Occipital lobe (tissue), 2 donors: ENCODE measurements around the gene DCTN1. TPM values are rescaled to one million over a fixed set of nuclear protein-coding genes. Genes with fewer than 3 reads are reported as not detected.
"Not testable (repeated sequence)": the region's sequence is repeated elsewhere in the genome, so short reads cannot be mapped to it uniquely, and the experiment has no call there.

ENCODE experiments used
- DNase-seq: peaks from one replicate; lab custom pipeline; 2025; lab: John Stamatoyannopoulos, UW
- total RNA-seq: library from RNA; depleted of rRNA; stranded (reverse); fragments of >200 nt; gene quantifications from one replicate; pipeline ENCODE4 v1.2.3, GENCODE V29; 2014

DCTN1 gene
- total RNA-seq, 1 donor from 2014 or later = 97.2 TPM

DNA sequence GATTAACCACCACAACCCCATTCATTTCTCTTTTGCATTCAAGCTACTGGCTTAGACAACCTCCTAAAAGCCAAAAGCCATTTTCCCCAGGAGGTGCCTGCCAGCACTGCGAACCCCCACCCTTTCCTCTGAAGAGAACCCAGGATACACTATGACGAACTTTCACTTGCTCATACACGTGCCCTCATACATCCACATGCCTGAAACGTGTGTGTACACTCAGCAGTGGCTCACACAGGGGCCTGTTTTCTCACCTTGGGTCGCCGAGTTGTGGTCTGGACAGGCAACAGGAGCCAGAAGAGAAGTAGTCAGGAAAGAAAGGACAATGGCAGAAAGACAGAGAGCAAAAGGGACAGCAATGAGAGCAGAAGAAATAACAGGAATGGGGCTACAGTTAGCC is 7.4 kb downstream of the DCTN1 start:
- DNase-seq = no peak

DNA sequence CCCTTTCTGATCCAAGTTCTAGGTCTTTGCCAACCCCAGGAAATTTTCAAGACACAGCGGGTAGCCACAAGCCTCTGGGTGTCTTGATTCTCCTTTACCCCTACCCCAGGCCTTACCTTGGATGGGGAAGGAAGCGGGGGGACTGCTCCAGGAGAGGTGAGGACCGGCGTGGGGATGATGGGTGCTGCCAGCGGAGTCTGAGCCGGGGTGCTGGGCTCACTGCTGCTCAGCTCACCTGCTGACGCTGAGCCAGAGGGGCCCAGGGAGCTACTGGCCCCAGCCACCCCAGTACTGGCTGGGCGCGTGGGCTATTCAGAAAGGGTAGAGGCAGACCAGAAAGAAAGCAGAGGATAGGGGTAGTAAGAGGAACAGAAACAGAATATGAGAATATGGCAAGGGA is 8.7 kb downstream of the DCTN1 start:
- DNase-seq = no peak

DNA sequence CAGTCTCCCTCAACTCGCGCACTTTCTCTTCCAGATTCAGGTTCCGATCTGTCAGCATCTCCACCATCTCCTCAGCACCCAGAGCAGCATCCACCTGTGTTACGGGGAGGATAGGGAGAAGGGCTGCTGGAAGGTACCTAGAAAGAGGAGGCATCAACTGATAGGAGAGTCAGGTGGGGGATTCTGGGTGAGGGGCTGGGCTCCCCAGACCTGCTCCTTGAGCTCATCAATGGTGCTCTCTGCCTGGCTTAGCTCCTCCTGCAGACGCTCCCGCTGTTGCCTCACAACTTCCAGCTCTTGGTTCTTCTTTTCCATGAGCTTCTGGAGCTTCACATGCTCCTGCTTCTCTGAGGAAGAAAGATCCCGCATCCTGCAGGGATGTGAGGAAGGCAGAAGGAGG is 10.1 kb downstream of the DCTN1 start:
- DNase-seq = no peak

DNA sequence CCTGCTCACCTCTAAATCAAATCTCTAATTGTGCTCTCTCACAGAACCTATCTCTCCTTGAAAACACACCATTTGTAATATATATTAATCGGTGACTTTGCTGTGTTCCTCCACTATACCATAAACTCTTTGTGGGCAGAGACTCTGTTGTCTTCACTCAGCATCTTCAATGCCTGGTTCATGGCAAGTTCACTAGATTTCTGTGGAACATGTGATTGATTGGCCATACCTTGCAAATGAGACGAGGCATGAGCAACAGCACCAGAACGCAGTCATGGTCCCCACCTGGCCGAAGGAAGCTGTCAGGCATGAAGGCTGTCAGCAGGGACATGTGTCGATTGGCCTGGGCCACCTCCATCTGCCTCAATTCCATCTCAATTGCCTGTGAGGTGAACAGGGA is 11.6 kb downstream of the DCTN1 start:
- no peak for DNase-seq

DNA sequence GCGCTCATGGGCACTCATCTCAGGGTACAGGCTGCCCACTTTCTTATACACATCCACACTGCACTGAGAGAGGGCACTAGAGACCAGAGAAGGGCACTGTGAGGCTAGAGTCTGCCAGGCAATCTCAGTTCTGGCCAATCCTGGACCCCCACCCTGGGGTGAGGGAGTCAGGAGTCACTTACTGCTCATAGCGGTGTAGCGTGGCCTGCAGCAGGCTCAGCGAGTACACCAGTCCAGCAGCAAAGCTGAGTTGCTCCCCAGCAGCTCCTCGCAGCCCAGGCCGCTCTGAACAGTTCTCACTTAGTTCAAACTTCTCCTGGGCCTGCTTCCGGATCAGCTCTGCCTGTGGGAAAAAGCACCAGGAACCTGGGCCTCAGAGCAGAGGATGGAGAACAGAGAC is 12.3 kb downstream of the DCTN1 start:
- DNase-seq = no peak

DNA sequence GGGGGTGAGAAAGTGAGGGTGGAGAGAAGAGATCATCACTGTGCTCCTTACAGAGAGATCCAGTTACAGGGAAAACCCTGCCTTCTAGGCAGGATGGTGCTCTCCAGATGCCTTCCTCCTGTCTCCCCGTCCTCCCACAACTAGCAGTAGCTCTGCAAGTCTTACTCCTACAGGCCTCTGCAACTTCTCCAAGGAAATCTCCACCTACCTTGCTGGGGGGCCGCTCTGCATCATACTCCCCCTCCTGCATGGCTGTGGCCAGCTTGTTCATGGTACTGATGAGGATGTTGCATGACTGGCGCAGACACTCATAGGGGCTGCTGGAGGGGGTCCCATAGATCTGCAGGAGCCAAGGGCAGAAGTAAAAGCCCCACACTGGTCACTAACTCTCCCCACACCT is 14.1 kb downstream of the DCTN1 start:
- no peak for DNase-seq

DNA sequence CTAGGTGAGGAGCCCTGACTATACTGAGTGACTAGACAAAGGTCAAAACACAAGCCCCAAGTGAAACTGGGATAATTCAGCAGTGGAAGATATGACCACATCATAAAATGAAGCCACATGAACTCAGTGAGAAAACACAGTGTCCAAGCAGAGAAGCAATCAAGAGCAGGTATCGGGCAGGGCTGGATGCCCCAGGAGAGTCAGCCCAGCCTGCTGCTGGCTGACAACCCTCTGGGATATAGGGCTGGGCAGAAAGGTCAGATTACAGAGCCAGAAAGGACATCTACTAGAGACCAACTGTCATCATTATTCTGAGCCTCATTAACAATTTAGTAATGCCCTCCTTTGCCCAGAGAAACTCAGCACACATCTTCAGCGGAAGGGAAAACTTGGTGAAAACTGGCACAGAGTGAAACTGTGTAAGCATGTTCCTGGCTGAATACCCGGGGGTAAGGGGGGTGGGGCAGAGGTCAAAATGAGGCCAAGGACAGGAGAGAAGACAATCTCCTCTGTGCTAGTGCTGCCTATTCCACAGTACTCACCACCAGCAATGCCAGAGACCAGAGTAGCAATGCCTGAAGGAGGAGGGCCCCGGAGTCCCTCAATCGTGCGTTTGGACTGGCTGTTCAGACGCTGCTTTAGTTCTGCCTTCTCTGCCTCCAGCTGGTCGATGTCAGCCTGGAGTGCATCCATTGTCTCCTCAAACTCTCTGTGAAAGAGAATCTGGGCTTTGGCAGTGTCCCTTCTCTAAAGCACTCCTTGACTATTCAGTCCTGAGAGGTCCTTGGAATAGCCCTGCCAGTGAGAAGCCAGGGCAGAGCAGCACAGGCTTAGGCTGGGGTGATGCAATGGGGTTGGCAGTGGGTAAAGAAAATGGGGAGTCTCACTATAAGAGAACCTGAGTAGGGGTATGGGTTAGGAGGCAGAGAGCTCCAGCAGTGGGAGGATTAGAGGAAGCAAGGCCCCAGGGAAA is 15.3 kb downstream of the DCTN1 start:
- DNase-seq = no peak

DNA sequence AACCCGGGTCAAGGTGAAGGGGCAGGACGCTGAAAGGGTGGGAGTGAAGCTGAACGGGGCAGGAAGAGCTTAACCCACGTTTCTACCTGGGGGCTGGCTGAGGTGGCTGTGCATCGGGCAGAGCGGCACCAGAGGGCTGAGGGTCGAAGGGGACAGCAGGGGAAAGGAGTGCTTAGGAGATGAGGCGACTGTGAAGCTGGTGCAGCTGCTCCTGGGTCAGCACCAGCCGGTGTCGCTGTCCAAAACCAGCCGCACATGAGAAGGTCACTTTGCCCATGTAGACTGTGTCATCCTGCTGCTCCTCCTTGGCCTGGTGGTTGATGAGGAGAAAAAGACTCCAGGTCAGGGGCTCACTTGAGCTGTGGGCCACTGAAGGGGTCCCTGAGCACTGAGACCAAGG is 18.8 kb downstream of the DCTN1 start:
- no peak for DNase-seq

DNA sequence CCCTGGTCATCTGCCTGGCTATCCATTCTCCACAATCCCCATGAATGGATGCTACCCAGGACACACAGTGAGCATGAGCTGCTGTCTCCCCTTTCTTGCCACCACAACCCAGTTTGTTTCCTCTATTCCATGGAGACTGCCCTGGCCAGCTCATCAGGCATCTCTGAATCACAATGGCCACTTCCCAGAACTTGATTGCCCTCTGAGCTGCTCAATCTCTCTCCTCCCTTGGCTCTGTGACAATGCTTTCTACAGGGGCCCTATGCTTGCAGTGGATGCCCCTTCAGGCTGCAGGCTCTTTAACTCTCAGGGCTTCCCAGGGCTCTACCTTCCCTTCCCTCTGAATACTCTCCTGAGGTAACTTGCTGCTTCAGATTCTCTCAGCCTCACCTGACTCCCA is 22.5 kb downstream of the DCTN1 start:
- DNase-seq = no peak

DNA sequence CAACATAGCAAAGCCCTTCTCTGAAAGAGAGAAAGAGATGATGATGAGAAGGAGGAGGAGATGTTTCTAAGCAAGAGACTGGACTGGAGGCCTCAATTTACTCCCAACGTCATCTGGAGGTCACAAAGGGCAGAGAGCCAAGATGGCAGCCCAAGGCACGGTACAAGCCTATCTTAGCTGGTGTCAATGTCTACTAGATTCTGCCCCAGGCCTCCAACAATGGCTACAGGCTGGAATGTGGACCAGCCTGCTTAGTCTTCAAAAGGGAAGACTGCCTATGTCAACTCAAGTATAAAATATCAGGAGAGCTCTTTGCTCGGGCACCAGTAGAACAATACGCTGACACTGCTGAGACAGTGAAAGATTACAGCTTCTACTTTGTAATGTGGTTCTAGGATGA is 30.2 kb downstream of the DCTN1 start:
- DNase-seq = no peak

DNA sequence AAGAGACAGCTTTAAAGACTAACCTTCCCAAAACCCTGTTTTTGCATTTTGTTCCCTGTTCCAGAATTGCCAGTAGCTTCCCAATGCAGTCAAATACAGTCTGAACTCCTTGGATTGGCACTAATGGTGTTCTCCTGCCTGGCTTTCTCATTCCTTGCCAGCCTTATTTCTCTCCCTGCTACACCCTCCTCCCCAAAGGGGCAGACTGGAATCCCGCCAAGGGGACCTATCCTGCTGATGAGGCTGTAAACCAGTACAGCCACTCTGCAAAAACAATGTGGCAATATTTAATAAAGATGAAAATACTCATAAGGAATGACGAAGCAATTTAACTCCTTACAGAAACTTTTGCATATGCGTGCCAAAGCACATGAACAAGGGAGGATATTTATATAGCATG is 32.4 kb downstream of the DCTN1 start:
- DNase-seq = no peak

DNA sequence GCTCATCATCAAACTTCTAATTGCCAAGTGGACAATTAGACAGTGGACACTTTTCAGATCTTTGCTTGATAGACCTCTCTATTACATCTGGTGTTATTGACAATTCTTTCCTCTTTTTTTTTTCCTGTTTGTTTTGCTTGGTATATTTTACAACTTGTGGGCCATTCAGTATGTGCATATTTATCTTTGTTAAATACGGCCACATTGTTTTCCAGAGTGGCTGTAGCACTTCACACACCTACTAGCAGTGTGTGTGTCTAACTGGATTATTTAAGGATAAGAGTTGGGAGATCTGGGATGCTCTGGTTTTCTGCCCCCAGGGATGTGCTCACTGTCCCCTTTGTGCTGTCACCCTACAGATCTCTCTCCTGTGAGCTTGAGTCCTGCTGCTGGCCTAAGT is 32.8 kb downstream of the DCTN1 start:
- DNase-seq = no peak

DNA sequence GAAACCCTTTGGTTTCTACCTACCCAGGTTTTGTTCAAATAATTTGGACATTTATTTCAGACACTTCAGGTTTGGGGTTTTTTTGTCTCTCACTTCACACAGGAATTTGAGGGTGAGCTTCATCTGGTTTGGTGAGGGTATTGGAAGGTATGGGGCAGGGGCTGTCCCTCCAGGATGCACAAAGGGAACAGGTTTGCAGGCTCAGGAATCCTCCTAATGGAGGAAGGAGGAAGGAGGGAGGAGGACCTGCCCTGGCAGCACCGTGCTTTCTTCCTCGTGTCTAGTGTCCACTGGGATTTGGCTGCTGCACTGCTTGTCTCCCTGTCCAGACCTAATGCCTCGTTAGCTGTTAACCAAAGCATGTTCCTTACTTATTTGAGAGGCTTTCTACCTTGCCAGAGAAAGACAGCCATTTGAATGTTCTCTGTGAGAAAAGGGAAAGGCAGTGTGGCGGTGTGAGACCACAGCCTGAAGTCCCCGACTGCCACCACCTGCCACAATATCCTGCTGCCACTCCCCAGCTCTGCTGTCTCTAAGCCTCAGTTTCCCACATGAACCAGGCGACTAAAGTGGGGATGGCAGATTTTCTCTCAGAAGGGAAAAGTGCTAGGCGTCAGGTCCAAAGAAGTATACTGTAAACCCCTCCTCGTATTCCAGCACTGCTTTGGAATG is 34.7 kb downstream of the DCTN1 start:
- DNase-seq = no peak

DNA sequence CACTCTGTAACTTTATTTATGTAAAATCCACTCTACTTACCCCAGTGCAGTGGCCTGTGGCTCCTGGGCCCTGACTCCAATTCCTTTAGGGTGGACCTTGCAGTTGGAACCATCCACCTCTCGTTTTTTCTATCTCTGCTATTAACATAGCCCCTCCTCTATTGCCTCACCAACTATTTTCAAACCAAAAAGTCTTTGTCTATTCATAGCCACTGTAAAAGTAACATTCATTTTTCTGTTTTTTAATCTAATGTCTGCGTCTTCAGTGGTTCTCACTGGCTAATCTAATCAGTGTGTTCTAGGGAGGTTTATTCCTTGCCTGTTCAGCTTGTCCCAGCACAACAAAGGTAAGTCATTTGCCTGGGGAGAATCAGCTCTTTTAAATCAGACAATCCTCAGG is 36.8 kb downstream of the DCTN1 start, which contains the start of gene SLC4A5:
Gene SLC4A5 (minus strand): TSS at position 101 of the 400 bp plus-strand sequence. CDS start 28,393 bp downstream, outside the sequence.
- DNase-seq = no peak

DNA sequence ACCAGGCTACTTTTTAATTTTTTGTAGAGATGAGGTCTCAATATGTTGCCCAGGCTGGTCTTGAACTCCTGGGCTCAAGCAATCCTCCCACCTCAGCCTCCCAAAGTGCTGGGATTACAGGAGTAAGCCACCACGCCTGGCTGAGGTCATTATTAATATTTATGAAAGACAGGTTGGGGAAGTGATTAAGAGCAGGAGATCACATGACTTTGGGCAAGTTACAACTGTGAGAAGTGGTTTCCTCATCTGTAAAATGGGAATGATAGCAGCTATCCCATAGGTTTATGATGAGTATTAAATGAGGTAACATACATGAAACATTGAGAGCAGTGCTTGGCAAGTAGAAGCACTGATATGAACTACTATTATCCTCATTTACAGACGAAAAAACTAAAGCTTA is 43.9 kb downstream of the DCTN1 start:
- DNase-seq = not testable (repeated sequence)

DNA sequence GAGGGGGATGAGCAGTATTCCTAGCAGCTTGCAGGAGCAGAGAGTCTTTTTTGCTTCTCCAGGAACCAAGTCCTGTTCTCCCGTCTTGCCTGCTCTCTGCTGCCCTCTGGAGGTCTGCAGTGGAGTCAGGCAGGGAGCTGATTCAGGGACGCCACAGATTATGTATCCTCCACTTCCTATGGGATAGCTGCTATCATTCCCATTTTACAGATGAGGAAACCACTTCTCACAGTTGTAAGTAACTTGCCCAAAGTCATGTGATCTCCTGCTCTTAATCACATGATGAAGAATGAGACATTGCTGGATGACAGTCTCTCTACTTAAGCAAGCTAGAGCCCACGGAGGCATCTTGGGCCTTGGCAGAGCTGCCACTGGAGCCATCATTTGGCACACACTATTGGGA is 45.2 kb downstream of the DCTN1 start:
- peak; percentile 59 for DNase-seq

DNA sequence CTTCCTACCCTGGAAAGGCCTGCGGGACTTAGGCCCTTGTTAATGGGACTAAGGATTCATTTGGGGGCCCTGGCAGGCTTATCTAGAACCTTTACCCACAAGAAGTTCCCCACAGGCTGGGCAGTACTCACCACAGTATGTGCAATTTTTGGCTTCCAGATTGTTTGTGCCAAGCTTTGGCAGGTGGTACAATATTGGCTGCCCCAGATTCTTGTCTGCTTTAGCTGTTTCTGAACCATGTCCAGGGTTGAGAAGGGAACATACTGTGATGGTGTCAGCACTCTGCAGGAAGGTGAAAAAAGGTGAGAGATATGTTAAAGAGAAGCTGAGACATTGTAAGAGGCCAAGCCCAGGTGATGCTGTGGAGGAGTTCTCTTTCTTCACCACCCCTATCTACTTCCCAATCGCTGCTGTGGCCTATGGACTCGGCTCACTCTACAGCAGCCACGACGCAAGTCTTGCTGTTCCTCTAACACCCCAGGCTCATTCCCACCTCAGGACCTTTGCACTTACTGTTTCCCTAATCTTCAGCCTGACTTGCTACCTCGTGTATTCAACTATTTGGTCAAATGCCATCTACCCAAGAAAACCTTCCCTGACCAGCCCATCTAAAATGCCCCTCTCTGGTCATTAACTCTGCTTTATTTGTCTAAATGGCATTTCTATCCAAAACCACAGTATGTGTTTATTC is 46.1 kb downstream of the DCTN1 start:
- DNase-seq = no peak

DNA sequence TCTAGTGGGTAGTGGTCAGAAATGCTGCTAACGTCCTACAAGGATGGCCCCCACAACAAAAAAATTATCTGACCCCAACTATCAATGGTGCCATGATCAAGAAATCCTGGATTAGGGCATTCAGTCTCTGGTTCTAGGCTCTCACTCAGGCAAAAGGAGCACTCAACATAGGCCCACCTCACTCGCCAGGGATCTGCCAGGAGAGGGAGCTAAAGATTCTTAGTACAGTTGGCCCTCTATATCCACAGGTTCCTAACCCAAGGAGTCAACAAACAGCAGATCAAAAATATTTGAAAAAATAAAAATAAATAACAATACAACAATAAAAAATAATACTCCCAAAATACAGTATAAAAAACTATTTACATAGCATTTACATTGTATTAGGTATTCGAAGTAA is 46.9 kb downstream of the DCTN1 start:
- DNase-seq = no peak

DNA sequence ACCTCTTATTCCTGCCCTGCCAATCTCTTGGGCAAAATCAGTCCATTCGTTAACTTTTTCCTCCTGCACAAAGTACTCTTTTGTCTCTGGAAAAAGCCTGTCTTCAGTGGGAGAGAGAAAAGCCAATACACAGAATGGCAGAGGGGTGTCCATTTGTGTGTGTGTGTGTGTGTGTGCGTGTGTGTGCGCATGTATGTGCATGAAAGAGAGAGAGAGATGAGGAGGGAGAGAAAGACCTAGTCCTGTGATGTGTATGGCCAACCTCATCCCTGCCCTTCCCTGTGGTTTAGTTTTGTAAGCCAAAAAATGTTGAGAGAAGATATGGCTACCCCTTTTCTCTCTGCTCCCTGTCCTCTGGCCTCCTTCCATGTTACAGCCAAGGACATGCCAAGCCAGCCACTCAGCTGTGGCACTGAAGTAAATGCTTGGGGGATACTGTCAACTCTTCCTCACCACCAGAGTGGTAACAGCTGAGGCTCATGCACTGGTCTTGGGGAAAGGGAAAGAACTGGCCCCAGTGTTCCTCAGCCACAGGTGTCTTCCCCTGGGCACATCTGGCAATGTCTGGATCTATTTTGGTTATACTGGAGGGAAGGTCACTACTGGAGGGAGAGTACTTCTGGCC is 47.4 kb downstream of the DCTN1 start:
- no peak for DNase-seq

DNA sequence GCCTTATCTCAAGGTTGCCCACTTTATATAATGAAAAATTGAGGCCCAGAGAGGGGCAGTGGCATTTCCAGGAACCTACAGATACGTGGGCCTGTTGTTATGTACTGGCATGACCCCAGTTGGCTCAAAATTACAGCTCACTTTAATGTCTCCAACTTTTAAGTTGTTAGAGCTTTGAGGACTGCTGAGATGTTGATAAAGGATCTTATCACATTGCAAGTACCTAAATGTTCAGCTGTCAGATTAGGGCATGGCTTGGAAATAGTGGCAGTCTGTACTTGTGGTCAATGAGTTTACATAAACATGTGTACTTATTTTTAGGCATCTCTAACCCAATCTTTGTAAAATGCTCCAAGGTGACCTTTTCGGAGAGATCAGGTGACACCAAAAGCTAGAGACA is 51.5 kb downstream of the DCTN1 start:
- DNase-seq = no peak

DNA sequence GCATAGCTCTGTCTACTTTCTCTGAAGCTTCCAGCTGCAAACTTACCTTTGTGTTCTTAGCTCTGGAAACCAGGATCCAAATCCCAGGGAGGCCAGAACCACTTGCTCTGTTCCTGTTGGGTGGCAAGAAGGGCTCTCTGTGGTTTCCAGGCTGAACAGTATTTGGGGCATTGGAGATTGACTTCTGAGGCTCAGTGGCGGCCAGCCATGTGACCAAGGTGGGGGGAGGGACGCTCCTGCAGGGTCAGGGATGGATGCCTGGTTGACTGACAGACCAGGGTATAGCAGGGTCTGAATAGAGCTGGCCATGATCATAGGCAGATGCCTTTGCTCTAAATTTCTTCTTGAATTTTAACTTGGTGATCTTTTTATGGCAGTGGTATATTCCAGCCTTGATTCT is 52.0 kb downstream of the DCTN1 start:
- DNase-seq = no peak

DNA sequence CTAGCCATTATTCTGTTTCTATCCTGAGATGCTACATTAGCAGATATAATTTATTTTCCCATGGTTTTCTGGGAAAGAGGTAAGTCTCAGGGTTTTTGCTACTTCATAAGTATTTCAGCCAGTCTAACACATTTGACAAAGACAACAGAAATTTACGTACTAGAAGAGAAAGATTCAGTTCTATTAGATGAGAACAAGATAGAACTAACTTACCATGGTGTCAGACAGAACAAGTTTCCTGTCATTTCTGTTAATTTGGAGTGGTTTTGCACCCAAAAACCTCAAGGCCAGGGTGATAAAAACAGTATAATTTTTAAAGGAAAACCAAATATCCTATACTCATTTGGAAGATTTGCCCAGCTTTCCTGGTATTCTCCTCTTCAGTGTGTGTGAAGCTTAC is 52.5 kb downstream of the DCTN1 start:
- DNase-seq = no peak
